ENCODE measurements around the gene OR2S2.
"Not testable (repeated sequence)": the region's sequence is repeated elsewhere in the genome, so short reads cannot be mapped to it uniquely, and the experiment has no call there.

The OR2S2 gene, protein sequence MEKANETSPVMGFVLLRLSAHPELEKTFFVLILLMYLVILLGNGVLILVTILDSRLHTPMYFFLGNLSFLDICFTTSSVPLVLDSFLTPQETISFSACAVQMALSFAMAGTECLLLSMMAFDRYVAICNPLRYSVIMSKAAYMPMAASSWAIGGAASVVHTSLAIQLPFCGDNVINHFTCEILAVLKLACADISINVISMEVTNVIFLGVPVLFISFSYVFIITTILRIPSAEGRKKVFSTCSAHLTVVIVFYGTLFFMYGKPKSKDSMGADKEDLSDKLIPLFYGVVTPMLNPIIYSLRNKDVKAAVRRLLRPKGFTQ

DNA sequence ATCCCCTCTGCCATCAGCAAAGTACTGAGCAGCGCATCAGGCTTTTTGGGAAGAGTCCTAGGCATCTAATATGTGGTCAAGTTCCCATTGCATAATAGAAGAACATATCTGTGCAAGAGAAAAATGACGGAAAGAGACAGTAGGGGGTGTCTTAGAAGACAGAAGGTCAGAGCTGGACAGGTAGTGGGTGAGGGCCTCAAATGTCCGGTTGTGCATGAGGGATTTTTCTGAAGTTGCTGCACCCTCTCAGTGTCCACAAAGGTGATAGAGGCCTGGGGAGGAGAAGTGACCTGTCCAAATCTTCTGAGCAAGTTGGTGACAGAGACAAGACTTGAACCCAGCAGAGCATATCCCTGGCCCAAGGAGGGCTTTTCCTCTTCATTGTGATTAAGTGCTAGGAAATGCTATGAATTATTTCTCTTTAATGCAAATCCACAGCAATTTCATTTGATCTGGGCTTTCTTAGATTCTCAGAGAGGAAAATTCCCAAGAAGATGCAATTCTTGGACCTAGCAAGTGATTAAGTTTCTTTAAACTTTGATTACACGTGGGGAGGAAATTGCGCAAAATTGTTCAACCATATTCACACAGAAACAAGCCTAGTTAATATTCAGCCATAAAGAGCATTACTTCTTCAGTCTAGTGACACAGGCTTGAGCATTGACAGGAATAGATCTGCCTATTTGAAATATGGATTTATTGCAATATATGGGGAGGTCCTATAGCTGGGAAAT lies at the start of gene OR2S2:
TSS of gene OR2S2 (minus strand) at position 51 of the 734 bp plus-strand sequence. CDS start 56 bp downstream, outside the sequence.
- DNase-seq (ENCODE audit: low spot score), result no peak

- DNase-seq (ENCODE audit: low spot score), result no peak
Observed at GRCh38 chr9:36007316-36007708, 49.4 kb upstream of the OR2S2 start.

GRCh38 chr9:36006549-36007315 lies 48.8 kb upstream of the OR2S2 start:
- DNase-seq (ENCODE audit: low spot score), result no peak

DNA sequence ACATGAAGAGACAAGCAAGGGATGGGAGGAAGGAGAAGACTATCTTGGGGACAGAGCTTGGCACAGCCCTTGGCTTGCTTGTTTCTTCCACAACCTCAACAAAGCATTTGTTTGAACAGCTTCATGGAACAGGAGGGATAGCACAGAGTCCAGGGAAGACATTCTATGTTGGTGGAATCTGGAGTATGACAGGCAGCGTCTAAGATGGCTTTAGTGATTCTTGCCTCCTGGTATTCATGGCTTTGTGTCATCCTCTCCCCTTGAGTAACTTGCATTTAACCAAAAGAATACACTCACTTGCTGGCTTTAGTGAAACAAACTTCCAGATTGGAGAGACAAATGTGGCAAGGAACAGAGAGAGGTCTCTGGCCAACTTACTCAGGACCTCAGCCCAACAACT lies 47.9 kb upstream of the OR2S2 start:
- no peak for DNase-seq (ENCODE audit: low spot score)

DNA sequence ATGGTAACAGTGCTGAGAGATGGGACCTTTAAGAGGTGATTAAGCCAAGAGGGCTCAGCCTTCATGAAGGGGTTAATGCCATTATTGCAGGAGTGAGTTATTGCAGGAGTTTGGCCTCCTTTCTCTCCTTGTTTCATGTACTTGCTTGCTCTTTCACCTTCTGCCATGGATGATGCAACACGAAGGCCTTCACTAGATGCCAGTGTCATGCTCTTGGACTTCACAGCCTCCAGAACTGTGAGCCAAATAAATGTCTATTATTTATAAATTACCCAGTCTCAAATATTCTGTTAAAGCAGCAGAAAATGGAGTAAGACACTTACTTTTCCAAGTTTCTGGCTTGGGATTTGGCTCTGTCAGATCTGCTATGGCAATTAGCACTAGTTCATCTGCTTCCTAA lies 40.4 kb upstream of the OR2S2 start:
- no peak for DNase-seq (ENCODE audit: low spot score)

DNA sequence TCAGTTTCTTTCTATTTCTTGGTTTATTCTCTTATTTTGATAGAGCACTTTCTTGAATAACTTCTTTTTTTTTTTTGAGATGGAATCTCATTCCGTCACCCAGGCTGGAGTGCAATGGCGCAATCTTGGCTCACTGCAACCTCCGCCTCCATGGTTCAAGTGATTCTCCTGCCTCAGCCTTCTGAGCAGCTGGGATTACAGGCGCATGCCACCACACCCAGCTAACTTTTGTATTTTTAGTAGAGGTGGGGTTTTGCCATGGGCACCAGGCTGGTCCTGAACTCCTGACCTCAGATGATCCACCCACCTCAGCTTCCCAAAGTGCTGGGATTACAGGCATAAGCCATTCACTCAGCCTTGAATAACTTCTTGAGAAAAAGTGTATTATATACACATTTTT lies 39.1 kb upstream of the OR2S2 start:
- not testable (repeated sequence) for DNase-seq (ENCODE audit: low spot score)

GRCh38 chr9:35996358-35996970 lies 38.5 kb upstream of the OR2S2 start:
- DNase-seq (ENCODE audit: low spot score), result no peak

GRCh38 chr9:35994959-35995358 lies 37.0 kb upstream of the OR2S2 start:
- no peak for DNase-seq (ENCODE audit: low spot score)

- DNase-seq (ENCODE audit: low spot score), result no peak
Observed at GRCh38 chr9:35993976-35994720, 36.2 kb upstream of the OR2S2 start.

DNA sequence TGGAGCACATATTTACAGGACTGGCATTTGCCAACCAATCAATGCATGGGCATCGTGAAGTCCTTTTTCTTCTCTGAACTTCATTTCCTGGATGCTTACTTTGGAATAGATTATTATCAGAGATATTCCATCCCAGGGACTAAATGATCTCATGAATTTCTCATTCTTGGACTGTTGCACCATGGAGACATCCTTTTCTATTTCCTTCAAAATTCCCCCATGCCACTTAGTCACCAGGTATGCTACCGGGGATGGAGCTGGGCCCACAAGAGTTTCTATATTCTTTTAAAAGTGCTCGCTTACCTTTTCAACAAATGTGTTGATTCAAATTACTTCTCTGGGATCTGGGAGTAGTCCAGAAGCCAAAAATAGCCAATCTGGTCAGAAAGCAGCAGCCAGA lies 35.2 kb upstream of the OR2S2 start:
- not testable (repeated sequence) for DNase-seq (ENCODE audit: low spot score)

- DNase-seq (ENCODE audit: low spot score), result no peak
Observed at GRCh38 chr9:35990155-35990554, 32.2 kb upstream of the OR2S2 start.

- no peak for DNase-seq (ENCODE audit: low spot score)
Observed at GRCh38 chr9:35984021-35984420, 26.1 kb upstream of the OR2S2 start.

DNA sequence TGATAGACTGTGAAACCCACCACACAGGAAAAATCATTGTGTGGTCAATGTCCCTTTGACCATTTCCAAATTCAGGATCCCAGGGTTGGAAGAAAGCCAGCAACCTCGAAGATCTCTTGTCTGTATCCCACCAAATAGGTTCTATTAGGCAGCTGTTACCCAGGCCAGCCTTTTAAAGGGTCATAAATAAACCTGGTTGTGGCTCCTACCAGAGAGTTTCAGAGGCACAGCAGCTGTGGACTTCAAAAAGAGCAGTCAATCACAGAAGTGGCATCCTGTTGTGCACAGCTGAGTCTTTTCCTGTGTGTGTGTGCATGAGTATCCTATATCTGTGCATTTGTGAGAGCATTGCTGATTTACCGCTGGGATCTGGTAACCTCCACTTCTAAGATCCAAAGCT lies 23.7 kb upstream of the OR2S2 start:
- no peak for DNase-seq (ENCODE audit: low spot score)

DNA sequence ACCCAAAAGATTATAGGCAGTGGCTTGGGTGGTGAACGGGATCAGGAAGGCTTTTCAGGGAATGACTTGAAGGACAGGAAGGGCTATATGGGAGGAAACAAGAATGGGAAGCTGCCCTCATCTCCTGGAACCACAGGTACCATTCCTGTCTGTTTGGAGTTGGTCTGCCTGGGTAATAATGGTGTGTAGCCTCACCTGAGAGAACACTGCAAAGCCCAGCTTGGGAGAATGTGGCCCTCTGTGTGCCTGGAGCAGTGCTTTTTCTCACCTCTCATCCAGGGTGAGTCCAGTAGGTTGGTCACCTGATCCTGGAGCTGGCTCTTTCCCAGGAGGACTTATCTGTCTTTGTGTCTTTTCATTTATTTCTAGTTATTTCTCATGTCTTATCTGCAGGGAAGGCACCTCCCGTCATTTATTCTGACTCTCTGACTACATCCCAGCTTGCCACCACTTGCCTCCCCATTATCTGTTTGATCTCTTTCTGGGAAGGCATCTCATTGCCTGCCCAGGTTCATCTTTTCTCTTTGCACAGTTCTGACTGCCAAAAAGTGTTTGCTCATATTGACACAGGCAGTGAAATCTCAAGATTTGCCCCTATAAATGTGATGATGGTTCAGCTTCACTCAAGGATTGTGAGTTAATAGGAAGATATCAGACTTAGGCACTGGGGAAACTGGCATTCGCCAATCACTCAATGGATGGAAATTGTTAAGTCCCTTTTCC lies 22.5 kb upstream of the OR2S2 start:
- DNase-seq (ENCODE audit: low spot score), result no peak

GRCh38 chr9:35978792-35979191 lies 20.8 kb upstream of the OR2S2 start:
- no peak for DNase-seq (ENCODE audit: low spot score)

GRCh38 chr9:35976726-35977125 lies 18.8 kb upstream of the OR2S2 start:
- no peak for DNase-seq (ENCODE audit: low spot score)

DNA sequence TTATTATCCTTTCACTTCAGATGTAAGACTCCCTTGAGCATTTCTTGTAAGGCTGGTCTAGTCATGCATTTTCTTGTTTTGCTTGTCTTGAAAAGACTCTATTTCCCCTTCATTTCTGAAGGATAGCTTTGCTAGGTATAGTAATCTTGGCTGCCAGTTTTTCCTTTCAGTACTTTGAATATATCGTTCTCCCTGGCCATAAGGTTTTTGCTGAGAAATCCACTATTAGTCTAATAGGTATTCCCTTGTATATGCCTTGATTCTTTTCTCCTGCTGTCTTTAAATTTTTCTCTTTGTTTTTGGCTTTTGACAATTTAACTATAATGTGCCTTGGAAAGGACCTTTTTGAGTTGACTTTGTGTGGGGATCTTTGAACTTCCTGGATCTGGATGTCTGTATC lies 16.8 kb upstream of the OR2S2 start:
- no peak for DNase-seq (ENCODE audit: low spot score)

GRCh38 chr9:35972093-35972492 lies 14.1 kb upstream of the OR2S2 start:
- DNase-seq (ENCODE audit: low spot score), result no peak

DNA sequence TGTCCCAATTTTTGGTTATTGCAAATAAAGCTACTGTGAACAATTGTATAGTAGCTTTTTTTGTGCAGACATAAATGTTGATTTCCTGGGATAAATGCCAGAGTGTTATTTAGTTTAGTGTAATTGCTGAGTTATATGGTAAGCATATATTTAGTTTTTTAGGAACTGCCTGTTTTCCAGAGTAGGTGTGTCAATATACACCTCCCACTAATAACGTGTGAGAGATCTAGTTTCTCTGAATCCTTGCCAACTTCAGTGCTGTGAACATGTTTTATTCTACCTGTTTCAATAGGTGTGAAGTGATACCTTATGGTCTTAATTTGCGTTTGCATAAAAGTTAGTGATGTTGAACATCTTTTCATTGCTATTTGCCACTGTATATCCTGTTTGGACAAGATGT lies 9.1 kb upstream of the OR2S2 start:
- no peak for DNase-seq (ENCODE audit: low spot score)

DNA sequence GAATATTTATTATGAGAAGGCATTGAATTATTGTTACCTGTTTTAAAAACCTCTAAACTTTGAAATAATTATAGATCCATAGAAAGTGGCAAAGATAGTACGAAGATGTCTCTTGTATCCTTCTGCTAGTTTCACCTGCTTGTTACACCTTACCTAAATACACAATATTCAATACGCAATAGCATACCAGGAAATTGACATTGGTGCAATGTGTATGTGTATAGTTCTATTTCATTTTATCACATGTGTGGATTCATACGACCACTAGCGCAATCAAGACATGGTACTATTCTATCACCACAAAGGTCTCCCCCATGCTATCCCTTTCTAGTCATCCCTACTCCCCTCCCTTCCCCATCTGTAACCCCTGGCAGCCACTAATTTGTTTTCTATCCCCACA lies 8.5 kb upstream of the OR2S2 start:
- no peak for DNase-seq (ENCODE audit: low spot score)

DNA sequence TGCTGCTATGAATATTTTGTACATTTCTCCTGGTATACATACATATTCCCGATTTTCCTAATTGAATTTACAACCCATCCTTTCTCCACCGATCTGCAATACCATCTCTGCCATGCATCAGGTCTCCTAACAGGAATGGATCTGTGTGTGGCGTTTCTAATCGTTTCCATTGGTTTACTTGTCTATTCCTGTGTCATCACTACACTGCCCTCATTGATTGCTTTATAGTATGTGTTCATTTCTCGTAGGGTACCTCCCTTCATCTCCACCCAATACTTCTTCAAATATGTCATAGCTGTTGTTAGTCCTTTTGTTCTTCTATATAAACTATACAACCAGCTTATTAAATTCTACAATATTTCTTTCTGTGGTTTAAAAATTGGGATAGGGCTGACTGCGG lies 7.1 kb upstream of the OR2S2 start:
- no peak for DNase-seq (ENCODE audit: low spot score)

All from pons (tissue), 1 donor.